HG02973 (cell line): ENCODE results near the gene MORF4L1.

Experiments
- ATAC-seq: cut with Tn5 transposase; IDR thresholded peaks from one replicate; pipeline ENCODE4 v1.9.1; 2021; ENCODE audit warnings: moderate library complexity; ENCODE audit not compliant: unreplicated experiment

The MORF4L1 gene

GRCh38 chr15:78943692-78944091 lies 71.0 kb downstream of the MORF4L1 start:
- ATAC-seq, result no peak

- ATAC-seq, result peak; percentile 27
These were observed 71.5 kb downstream of the MORF4L1 start for GRCh38 chr15:78944202-78944625.

GRCh38 chr15:78944669-78945407 lies 72.1 kb downstream of the MORF4L1 start, which contains the start of gene CTSH:
Gene CTSH (minus strand): TSS chr15:78945046. CDS start chr15:78944981, 65 bp downstream.
- ATAC-seq, result peak; percentile 53

- no peak for ATAC-seq
These were observed 73.8 kb downstream of the MORF4L1 start for GRCh38 chr15:78946493-78946892.

GRCh38 chr15:78947506-78947905 lies 74.8 kb downstream of the MORF4L1 start:
- ATAC-seq, result no peak
